Astrocyte of the cerebellum (primary cell): ENCODE results near the gene NSMCE1.
A peak's percentile ranks its signal among the peaks of the same experiment; 100 is the strongest.
"Not testable (repeated sequence)": the region's sequence is repeated elsewhere in the genome, so short reads cannot be mapped to it uniquely, and the experiment has no call there.

Experiments
- DNase-seq: peaks from one replicate; pipeline ENCODE4 v3.0.0-alpha.2; 2011; ENCODE audit warnings: low read depth
- H3K4me3 ChIP-seq: 2 replicates; pipeline ENCODE4 v1.5.1; 2011; ENCODE audit warnings: mild to moderate bottlenecking, low read depth, low read length, moderate library complexity
- CTCF ChIP-seq: IDR thresholded peaks from 2 replicates; pipeline ENCODE4 v1.5.1; 2012; ENCODE audit warnings: low read length, low read depth, moderate library complexity, mild to moderate bottlenecking; ENCODE audit errors: missing control alignments
- in situ Hi-C: cut with HindIII; loops from 2 replicates; pipeline ENCODE4 v1.10.0; 2017; ENCODE audit warnings: low sequenced_read_pairs

NSMCE1 gene

GRCh38 chr16:27291106-27291505, 22.5 kb upstream of the NSMCE1 start:
- TF ChIP-seq CTCF: no peak
- in situ Hi-C loops: no loop called here
- H3K4me3 ChIP-seq: no peak overlapping the region
- no peak for DNase-seq

- H3K4me3 ChIP-seq: no peak overlapping the region
- in situ Hi-C loops: no loop called here
- TF ChIP-seq CTCF: no peak
These were observed 22.0 kb upstream of the NSMCE1 start for GRCh38 chr16:27290562-27290961.

GRCh38 chr16:27289669-27290068, 21.1 kb upstream of the NSMCE1 start:
- DNase-seq: peak; percentile 26
- no peak overlapping the region for H3K4me3 ChIP-seq
- TF ChIP-seq CTCF: no peak
- in situ Hi-C loops: no loop called here

More at GRCh38 chr16:27290562-27290961, 22.0 kb upstream of the NSMCE1 start:
- no peak for DNase-seq

- DNase-seq, H3K4me3 ChIP-seq, in situ Hi-C loops: not testable (repeated sequence)
These were observed 19.7 kb upstream of the NSMCE1 start for GRCh38 chr16:27288313-27288712.

GRCh38 chr16:27287887-27288286, 19.3 kb upstream of the NSMCE1 start:
- H3K4me3 ChIP-seq: no peak overlapping the region
- in situ Hi-C loops: no loop called here
- no peak for DNase-seq
- TF ChIP-seq CTCF: no peak

GRCh38 chr16:27287051-27287811, 18.7 kb upstream of the NSMCE1 start:
- TF ChIP-seq CTCF: no peak
- in situ Hi-C loops: no loop called here
- no peak for DNase-seq
- no peak overlapping the region for H3K4me3 ChIP-seq

GRCh38 chr16:27286451-27286850, 17.9 kb upstream of the NSMCE1 start:
- in situ Hi-C loops: no loop called here

More at GRCh38 chr16:27286451-27286850, 17.9 kb upstream of the NSMCE1 start:
- TF ChIP-seq CTCF: no peak
- peak; percentile 94 for DNase-seq
- no peak overlapping the region for H3K4me3 ChIP-seq
